GM12878 (cell line): ENCODE data around the gene TNFSF9. TPM values are rescaled to one million over a fixed set of nuclear protein-coding genes. Genes with fewer than 3 reads are reported as not detected.

Source experiments
- ATAC-seq: fragments of 200-7000 bp; cut with Tn5 transposase; 3 replicates; pipeline ENCODE4 v1.9.1; 2020; ENCODE audit warnings: mild to moderate bottlenecking, moderate library complexity
- BruUV-seq: library from RNA; stranded (reverse); fragments of 400-500 nt; replicated peaks from 2 replicates; lab custom pipeline; 2021; lab: Mats Ljungman, UMichigan
- CTCF ChIA-PET: fragments of 300-600 bp; sonication (Branson Sonifier 250); formaldehyde crosslinking; extraction: SDS; loops from one replicate; lab custom pipeline; 2021; ENCODE audit warnings: inconsistent platforms; lab: Yijun Ruan, JAX
- POLR2A ChIA-PET: fragments of 350-600 bp; formaldehyde crosslinking; extraction: SDS; loops from one replicate; lab custom pipeline; 2021; ENCODE audit warnings: inconsistent platforms; lab: Charles Lee
- RAD21 ChIA-PET: fragments of 300-600 bp; sonication (Branson Sonifier 250); formaldehyde crosslinking; loops from one replicate; lab custom pipeline; 2023; ENCODE audit warnings: antibody characterized with exemption; ENCODE audit not compliant: unreplicated experiment; lab: Charles Lee
- SMC1A ChIA-PET: fragments of 300-600 bp; sonication (Branson Sonifier 250); formaldehyde crosslinking; loops from one replicate; lab custom pipeline; 2023; ENCODE audit not compliant: unreplicated experiment, uncharacterized antibody; lab: Charles Lee
- DNase-seq: peaks from one replicate; pipeline ENCODE4 v3.0.0-alpha.2; 2011; ENCODE audit warnings: low read depth, low spot score
- FAIRE-seq: peaks from 3 replicates; lab custom pipeline; 2011; peaks lifted over from hg19 to GRCh38; lab: Jason Lieb, UNC
- H2AFZ ChIP-seq: 2 replicates; pipeline ENCODE4 v1.6.0; 2011; ENCODE audit warnings: low read depth, low read length, control low read depth; ENCODE audit not compliant: control insufficient read depth
- H3K27ac ChIP-seq: 2 replicates; pipeline ENCODE4 v1.5.1; 2011; ENCODE audit warnings: control low read depth; ENCODE audit not compliant: control insufficient read depth, insufficient read depth
- H3K27me3 ChIP-seq, 2 experiments: replicated peaks in 1 of 2; 2 replicates each; pipeline versions ENCODE4 v1.6.0 to v1.6.1; 2011; ENCODE audit warnings: low read length in 1 of 2; ENCODE audit not compliant: control insufficient read depth in 2 of 2, insufficient read depth in 2 of 2
- H3K36me3 ChIP-seq, 2 experiments: 2 replicates each; pipeline ENCODE4 v1.5.1; 2011; ENCODE audit warnings: low read length in 1 of 2; ENCODE audit not compliant: control insufficient read depth in 2 of 2, insufficient read depth in 2 of 2
- H3K4me1 ChIP-seq: 2 replicates; pipeline ENCODE4 v1.6.1; 2011; ENCODE audit warnings: mild to moderate bottlenecking, low read length, moderate library complexity, mixed read lengths; ENCODE audit not compliant: control insufficient read depth, insufficient read depth
- H3K4me2 ChIP-seq: 2 replicates; pipeline ENCODE4 v1.6.0; 2011; ENCODE audit warnings: control low read depth; ENCODE audit not compliant: control insufficient read depth, insufficient read depth
- H3K4me3 ChIP-seq: fragments of 200-600 bp; sonication (generic); 2 replicates; pipeline ENCODE4 v1.5.1; 2016
- H3K79me2 ChIP-seq: 2 replicates; pipeline ENCODE4 v1.6.0; 2011; ENCODE audit warnings: low read length; ENCODE audit not compliant: control insufficient read depth, insufficient read depth
- H3K9ac ChIP-seq: 2 replicates; pipeline ENCODE4 v1.8.0; 2011; ENCODE audit warnings: low read length, control low read depth, mixed read lengths; ENCODE audit not compliant: control insufficient read depth, insufficient read depth
- H3K9me3 ChIP-seq: replicated peaks from 3 replicates; pipeline ENCODE4 v1.5.1; 2011; ENCODE audit warnings: mild to moderate bottlenecking, low read length; ENCODE audit not compliant: control insufficient read depth, insufficient read depth
- H4K20me1 ChIP-seq: 2 replicates; pipeline ENCODE4 v1.6.0; 2011; ENCODE audit not compliant: control insufficient read depth, insufficient read depth
- SMAD5 ChIP-seq: IDR thresholded peaks from 2 replicates; pipeline ENCODE4 v1.6.1; 2016; ENCODE audit warnings: antibody characterized with exemption, low read depth
- SP1 ChIP-seq: IDR thresholded peaks from one replicate; pipeline ENCODE4 v1.6.1; 2011; ENCODE audit warnings: low read depth, low read length
- STAT1 ChIP-seq: fragments of 450-650 bp; conservative IDR thresholded peaks from 2 replicates; pipeline ENCODE4 v1.6.1; 2014; ENCODE audit warnings: antibody characterized with exemption, mild to moderate bottlenecking
- TARDBP ChIP-seq: IDR thresholded peaks from 2 replicates; pipeline ENCODE4 v1.6.1; 2016; ENCODE audit warnings: borderline replicate concordance
- ZBED1 ChIP-seq: IDR thresholded peaks from 2 replicates; pipeline ENCODE4 v1.6.1; 2016; ENCODE audit warnings: borderline replicate concordance
- ZBTB11 ChIP-seq: fragments of 450-650 bp; formaldehyde crosslinking; IDR thresholded peaks from 2 replicates; pipeline ENCODE4 v1.5.0; 2022; ENCODE audit warnings: mild to moderate bottlenecking, missing genetic modification characterization
- ZNF592 ChIP-seq: fragments of 450-650 bp; IDR thresholded peaks from 2 replicates; pipeline ENCODE4 v1.6.1; 2017; ENCODE audit warnings: mild to moderate bottlenecking, moderate library complexity
- ZNF687 ChIP-seq: fragments of 450-650 bp; IDR thresholded peaks from 2 replicates; pipeline ENCODE4 v1.6.1; 2017; ENCODE audit warnings: mild to moderate bottlenecking, moderate library complexity
- WGBS: methylation state at CpG from one replicate; pipeline ENCODE4 v1.1.6; 2016; ENCODE audit warnings: low lambda C conversion rate; ENCODE audit not compliant: insufficient replicate concordance, insufficient coverage; ENCODE audit errors: missing lambda C conversion rate; 5-methylcytosine and 5-hydroxymethylcytosine counted together
- in situ Hi-C: fragments of 300-500 bp; cut with MboI; formaldehyde crosslinking; loops from 9 replicates; pipeline ENCODE4 v1.14.3; 2018; ENCODE audit warnings: mixed read lengths
- intact Hi-C: fragments of 100-400 bp; cut with micrococcal nuclease; formaldehyde crosslinking; loops from one replicate; pipeline ENCODE4 v1.14.2; 2022; ENCODE audit not compliant: unreplicated experiment
- polyA plus RNA-seq, 11 experiments: library from polyadenylated mRNA; depleted of rRNA in 4 of 11; unstranded in 6 of 11; stranded (reverse) in 5 of 11; fragments of >200 nt; fragmentation: Nextera tagmentation in 4 of 11; fragmentation: Illumina TruSeq in 1 of 11; extraction: Ambion mirVana in 4 of 11; extraction: Trizol in 1 of 11; gene quantifications; 1 replicate in 1 of 11; 2 replicates in 10 of 11; pipeline versions ENCODE4 v1.2.1 to v1.2.3, GENCODE V29; 2011 to 2016; ENCODE audit warnings: inconsistent platforms in 2 of 11, missing spikeins in 2 of 11, low read depth in 1 of 11
- total RNA-seq, 4 experiments: library from RNA; depleted of rRNA in 3 of 4; stranded (reverse); fragments of >200 nt in 3 of 4; fragmentation: Illumina TruSeq in 1 of 4; extraction: Trizol in 1 of 4; gene quantifications; 2 replicates each; pipeline versions ENCODE4 v1.2.1 to v1.2.3, GENCODE V29; 2013 to 2021

The TNFSF9 gene
- total and polyA plus RNA-seq, 10 of the 15 experiments (the other 5 are each of a cell fraction or from before 2014, with no cell fraction given), result 6.2 to 75.3 (median 22.1) TPM

DNA sequence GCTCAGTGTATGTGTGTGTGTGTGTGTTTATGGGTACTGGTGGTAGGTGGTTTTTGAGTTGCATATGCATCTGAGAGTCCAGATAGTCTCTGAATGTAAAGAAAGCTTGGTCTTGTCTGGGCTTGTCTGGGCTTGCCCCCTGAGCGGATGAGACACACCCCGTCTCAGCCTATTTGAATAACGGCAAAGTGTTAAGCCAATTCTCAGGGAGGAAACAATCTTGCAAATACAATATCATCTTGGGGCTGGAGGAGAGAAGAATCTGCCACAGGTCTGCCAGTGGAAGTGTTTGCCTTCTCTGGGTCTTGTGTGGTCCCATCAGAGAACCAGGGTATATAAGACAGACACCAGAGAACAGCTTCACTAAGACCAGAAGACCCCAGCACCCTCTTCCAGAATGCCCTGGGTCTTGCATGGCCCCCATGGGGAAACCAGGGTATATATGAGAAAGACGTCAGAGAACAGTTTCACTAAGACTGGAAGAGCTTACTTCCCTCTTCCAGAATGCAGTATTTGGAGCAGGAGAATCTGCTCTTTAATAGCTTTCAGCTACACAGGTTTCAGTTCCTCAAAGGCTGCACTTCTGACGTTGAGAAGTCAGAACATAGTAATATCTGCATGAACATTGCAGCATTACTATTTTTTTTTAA is 46.8 kb downstream of the TNFSF9 start (continued):
- TF ChIP-seq ZBTB11 (CRISPR knock-in tag), result no peak
- TF ChIP-seq STAT1, result no peak
- no peak; the same call in 1 of the 2 replicates for TF ChIP-seq SMAD5
- peak; percentile 59 for TF ChIP-seq SP1
- no peak for TF ChIP-seq TARDBP

DNA sequence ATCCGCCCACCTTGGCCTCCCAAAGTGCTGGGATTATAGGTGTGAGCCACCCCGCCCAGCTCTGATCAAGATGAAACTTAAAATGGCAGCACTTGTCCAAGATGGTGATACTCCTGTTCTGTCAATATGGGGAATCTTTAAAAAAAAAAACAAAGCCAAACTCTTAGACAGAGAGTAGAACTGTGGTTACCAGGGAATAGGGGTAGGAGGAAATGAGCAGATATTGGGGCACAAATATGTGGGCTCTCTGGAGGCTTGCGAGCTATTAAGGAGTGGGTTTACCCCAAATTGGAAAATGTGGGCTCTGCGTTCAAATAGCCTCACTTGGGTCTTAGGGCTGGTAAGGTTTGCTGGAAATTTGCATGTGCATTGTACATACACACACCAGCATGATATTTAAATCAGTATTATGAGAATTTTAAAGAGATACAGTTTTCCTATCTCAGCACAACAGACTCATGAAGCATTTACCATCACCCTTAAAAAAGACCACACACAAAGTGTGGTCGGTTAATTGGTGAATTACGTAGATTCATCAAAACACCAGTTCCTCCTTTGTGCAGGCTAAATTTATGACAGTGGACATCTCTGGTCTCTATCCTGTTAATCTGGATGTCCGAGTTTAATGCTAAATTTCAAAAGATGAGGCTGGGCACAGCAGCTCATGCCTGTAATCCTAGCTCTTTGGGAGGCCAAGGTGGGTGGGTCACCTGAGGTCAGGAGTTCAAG is 48.8 kb downstream of the TNFSF9 start:
- Histone ChIP-seq H2AFZ (no peak overlapping the region), H3K27ac (peak overlapping the region; percentile 99), H3K79me2 (peaks cover 4% of the 10 kb centered on the region), H3K4me3 (no peak overlapping the region), H3K9ac (no peak overlapping the region), H3K36me3 (peaks cover 3 to 8% of the 10 kb centered on the region in 2 experiments; a peak in 3 of 4 replicates), H3K27me3 (no peaks in the 10 kb centered on the region), H4K20me1 (no peaks in the 10 kb centered on the region), H3K9me3 (peaks cover 2% of the 10 kb centered on the region; the same call in 2 of the 3 replicates), H3K4me1 (peaks cover 50% of the 10 kb centered on the region), H3K4me2 (peak overlapping the region; percentile 38; the same call in 1 of the 2 replicates)
- no TSS peak for BruUV-seq
- in situ Hi-C loops, result no loop called here
- ChIA-PET SMC1A (interaction anchor here (0.9 to 1.4 kb wide), 3 partner anchors 21 to 56 kb away, joined by 3 read pairs; no protein-coding TSS in a partner anchor), CTCF (interaction anchor here (0.7 to 1.0 kb wide), 2 partner anchors 21 to 56 kb away, joined by 3 to 4 read pairs; no protein-coding TSS in a partner anchor), POLR2A (interaction anchor here (0.6 to 3.4 kb wide), 9 partner anchors 8 to 60 kb away, joined by 3 to 40 read pairs (median 5); partner anchors contain the start of gene TNFSF9), RAD21 (interaction anchor here (0.6 to 2.0 kb wide), 4 partner anchors 8 to 62 kb away, joined by 3 to 4 read pairs (median 3); partner anchors contain the start of gene TNFSF9)
- ATAC-seq (peak; percentile 2), FAIRE-seq (no peak), DNase-seq (no peak)
- 80% methylated on average over 7 of the region's 7 CpGs for whole genome bisulfite sequencing
- intact Hi-C loops, result no loop called here
- TF ChIP-seq ZBED1 (no peak), ZNF687 (peak; percentile 82), ZNF592 (peak; percentile 95)
